ENCODE results near the gene ELMO1. TPM values are rescaled to one million over a fixed set of nuclear protein-coding genes. Genes with fewer than 3 reads are reported as not detected.
A peak's percentile ranks its signal among the peaks of the same experiment; 100 is the strongest.

ELMO1 gene
- total and polyA plus RNA-seq, 11 donors = 6.9 to 38.6 (median 14.7) TPM

- Histone ChIP-seq H3K9me3 (no peaks in the 10 kb centered on the region), H3K27me3 (no peaks in the 10 kb centered on the region), H3K27ac (no peak overlapping the region), H3K4me3 (no peak overlapping the region), H3K4me1 (peaks cover 0 to 44% (median 4%) of the 10 kb centered on the region in 12 donors), H3K36me3 (peaks cover 0 to 12% (median 0%) of the 10 kb centered on the region in 9 donors)
- no peak for ATAC-seq
- no peak for TF ChIP-seq CTCF (IDR thresholded peaks at IDR 0.05)
- TF ChIP-seq POLR2A (IDR thresholded peaks at IDR 0.05) = no peak
- intact Hi-C loops (cut with DNase I) = no loop called here
- WGBS, 4 donors = 70 to 87% (median 76%) methylated on average over 1 of the region's 1 CpG
- DNase-seq = no peak
These were observed 186.5 kb downstream of the ELMO1 start for GRCh38 chr7:37262181-37262580.

- 67 to 74% (median 74%) methylated on average over 11 of the region's 11 CpGs for WGBS, 4 donors
- Histone ChIP-seq H3K27ac (peak overlapping the region in 1 of 12 donors; percentile 48), H3K27me3 (no peaks in the 10 kb centered on the region), H3K4me1 (peaks cover 0 to 28% (median 4%) of the 10 kb centered on the region in 12 donors), H3K9me3 (no peaks in the 10 kb centered on the region), H3K4me3 (peak overlapping the region in 1 of 12 donors; percentile 13), H3K36me3 (peaks cover 0 to 30% (median 0%) of the 10 kb centered on the region in 9 donors)
- ATAC-seq (no peak), DNase-seq (no peak)
- intact Hi-C loops (cut with DNase I) = no loop called here
- no peak for TF ChIP-seq CTCF (IDR thresholded peaks at IDR 0.05)
- no peak for TF ChIP-seq POLR2A (IDR thresholded peaks at IDR 0.05)
These were observed 189.3 kb downstream of the ELMO1 start for GRCh38 chr7:37259319-37259821.

GRCh38 chr7:37256631-37257030 is 192.0 kb downstream of the ELMO1 start:
- no peak overlapping the region for H3K4me3 ChIP-seq
- peaks cover 0 to 28% (median 4%) of the 10 kb centered on the region in 12 donors for H3K4me1 ChIP-seq
- peaks cover 0 to 11% (median 0%) of the 10 kb centered on the region in 12 donors for H3K9me3 ChIP-seq
- peaks cover 0 to 31% (median 0%) of the 10 kb centered on the region in 9 donors for H3K36me3 ChIP-seq
- TF ChIP-seq CTCF (IDR thresholded peaks at IDR 0.05) (no peak), POLR2A (IDR thresholded peaks at IDR 0.05) (no peak)
- intact Hi-C loops (cut with DNase I) = no loop called here
- H3K27me3 ChIP-seq = no peaks in the 10 kb centered on the region
- no peak for DNase-seq
- no peak for ATAC-seq
- no peak overlapping the region for H3K27ac ChIP-seq

GRCh38 chr7:37255327-37255944 is 193.2 kb downstream of the ELMO1 start:
- H3K27ac ChIP-seq = no peak overlapping the region
- TF ChIP-seq POLR2A (IDR thresholded peaks at IDR 0.05) = no peak
- no peak for TF ChIP-seq CTCF (IDR thresholded peaks at IDR 0.05)
- no peak overlapping the region for H3K4me3 ChIP-seq
- WGBS, 4 donors = 79 to 84% (median 83%) methylated on average over 7 of the region's 7 CpGs
- DNase-seq (no peak), ATAC-seq (no peak)
- H3K36me3 ChIP-seq = peaks cover 0 to 31% (median 0%) of the 10 kb centered on the region in 9 donors
- H3K27me3 ChIP-seq = no peaks in the 10 kb centered on the region
- intact Hi-C loops (cut with DNase I) = no loop called here
- peaks cover 0 to 28% (median 4%) of the 10 kb centered on the region in 12 donors for H3K4me1 ChIP-seq
- peaks cover 0 to 11% (median 0%) of the 10 kb centered on the region in 12 donors for H3K9me3 ChIP-seq

All from heart left ventricle (tissue), 16 donors.